PC-9 (cell line): Measurements from ENCODE around the gene LY6G6D.

Source experiments
- EZH2 ChIP-seq: fragments of 200-600 bp; sonication (generic); IDR thresholded peaks from 2 replicates; pipeline ENCODE4 v1.8.0; 2017; ENCODE audit warnings: antibody characterized with exemption, low read depth
- TF ChIP-seq, protein P1 (sequence below): fragments of 200-600 bp; sonication (generic); conservative IDR thresholded peaks from 2 replicates; pipeline ENCODE4 v1.6.1; 2017; ENCODE audit warnings: mixed run types, antibody characterized with exemption, mild to moderate bottlenecking, moderate library complexity

DNA sequence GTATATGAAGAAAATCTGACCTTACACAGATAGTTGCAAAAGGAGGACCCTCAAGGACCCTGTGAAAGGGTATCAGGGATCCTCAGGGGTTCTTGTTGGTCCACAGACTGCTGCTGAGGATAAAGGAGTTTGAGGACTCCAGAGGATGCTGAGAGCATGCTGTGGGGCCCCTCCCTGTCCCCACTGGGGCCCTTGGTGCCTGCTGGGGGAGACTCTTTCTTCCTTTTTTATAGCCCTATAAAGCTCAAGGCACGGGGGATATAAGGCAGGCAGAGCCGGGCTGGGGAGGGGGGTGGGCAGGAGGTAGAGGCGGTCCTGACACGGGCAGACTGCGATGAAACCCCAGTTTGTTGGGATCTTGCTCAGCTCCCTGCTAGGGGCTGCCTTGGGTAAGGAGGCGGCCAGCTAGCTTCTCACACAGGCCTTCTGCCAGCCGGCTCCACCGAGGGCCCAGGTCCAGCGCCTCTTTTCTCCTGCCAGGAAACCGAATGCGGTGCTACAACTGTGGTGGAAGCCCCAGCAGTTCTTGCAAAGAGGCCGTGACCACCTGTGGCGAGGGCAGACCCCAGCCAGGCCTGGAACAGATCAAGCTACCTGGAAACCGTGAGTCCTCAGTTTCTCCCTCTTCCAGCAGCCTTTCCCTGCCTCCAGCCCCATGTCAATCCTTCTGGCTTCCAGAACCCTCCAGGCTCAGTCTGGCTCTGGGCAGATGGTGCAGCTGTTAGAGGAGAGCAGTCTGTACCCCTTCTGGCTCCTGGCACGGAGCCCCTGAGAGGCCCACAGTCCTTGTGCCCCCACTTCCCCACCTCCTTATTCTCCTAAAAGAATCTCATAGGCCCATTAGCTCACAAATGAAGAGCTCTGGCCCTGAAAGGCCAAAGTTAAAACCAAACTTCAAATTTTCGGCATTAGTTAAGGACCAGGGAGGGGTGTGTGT, at the start of gene LY6G6D:
- no peak for TF ChIP-seq EZH2
- TF ChIP-seq, protein P1, sequence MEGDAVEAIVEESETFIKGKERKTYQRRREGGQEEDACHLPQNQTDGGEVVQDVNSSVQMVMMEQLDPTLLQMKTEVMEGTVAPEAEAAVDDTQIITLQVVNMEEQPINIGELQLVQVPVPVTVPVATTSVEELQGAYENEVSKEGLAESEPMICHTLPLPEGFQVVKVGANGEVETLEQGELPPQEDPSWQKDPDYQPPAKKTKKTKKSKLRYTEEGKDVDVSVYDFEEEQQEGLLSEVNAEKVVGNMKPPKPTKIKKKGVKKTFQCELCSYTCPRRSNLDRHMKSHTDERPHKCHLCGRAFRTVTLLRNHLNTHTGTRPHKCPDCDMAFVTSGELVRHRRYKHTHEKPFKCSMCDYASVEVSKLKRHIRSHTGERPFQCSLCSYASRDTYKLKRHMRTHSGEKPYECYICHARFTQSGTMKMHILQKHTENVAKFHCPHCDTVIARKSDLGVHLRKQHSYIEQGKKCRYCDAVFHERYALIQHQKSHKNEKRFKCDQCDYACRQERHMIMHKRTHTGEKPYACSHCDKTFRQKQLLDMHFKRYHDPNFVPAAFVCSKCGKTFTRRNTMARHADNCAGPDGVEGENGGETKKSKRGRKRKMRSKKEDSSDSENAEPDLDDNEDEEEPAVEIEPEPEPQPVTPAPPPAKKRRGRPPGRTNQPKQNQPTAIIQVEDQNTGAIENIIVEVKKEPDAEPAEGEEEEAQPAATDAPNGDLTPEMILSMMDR: no peak
